ENCODE data around the gene TOB2. TPM values are rescaled to one million over a fixed set of nuclear protein-coding genes. Genes with fewer than 3 reads are reported as not detected.
"Not testable (repeated sequence)": the region's sequence is repeated elsewhere in the genome, so short reads cannot be mapped to it uniquely, and the experiment has no call there.

Gene TOB2
- total RNA-seq, 1 experiment from 2014 or later: 36.0 TPM

DNA sequence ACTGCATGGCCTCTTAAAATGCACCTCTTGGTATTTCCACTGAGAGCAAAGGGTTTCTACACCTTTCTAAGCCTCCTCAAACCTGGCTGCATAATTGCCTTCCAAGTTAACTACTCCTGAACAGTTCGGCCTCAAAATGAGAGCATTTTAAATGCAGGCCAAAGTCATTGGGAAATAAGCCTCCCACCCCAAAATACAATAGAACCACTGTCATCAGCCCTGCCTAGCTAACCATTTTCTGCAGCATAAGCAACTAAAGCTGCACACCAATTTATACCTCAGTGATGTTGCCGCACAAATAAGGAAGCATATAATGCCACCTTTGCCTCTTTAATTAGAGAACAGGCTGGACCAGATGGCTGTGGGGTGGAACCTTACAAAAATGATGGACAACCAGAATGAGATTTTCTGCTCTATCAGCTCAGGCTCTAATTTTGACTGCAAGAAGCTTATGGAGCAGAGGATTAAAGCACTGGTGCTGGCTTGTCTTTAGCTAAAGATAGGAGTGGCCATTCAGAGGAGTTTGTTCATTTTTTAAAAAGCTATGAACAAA lies 4.3 kb downstream of the TOB2 start:
- no peak for DNase-seq
- H3K27me3 ChIP-seq: no peaks in the 10 kb centered on the region
- no peak overlapping the region for H3K4me3 ChIP-seq
- peaks cover 61% of the 10 kb centered on the region for H3K36me3 ChIP-seq
- no peaks in the 10 kb centered on the region for H3K9me3 ChIP-seq

DNA sequence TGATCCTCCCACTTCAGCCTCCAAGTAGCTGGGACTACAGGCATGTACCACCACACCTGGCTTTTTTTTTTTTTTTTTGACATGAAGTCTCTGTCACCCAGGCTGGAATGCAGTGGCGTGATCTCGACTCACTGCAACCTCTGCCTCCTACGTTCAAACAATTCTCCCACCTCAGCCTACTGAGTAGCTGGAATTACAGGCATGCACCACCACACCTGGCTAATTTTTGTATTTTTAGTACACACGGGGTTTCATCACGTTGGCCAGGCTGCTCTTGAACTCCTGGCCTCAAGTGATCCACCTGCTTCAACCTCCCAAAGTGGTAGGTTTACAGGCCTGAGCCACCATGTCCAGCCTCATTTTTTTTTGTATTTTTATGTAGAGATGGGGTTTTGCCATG lies 6.1 kb downstream of the TOB2 start:
- not testable (repeated sequence) for H3K9me3 ChIP-seq, H3K27me3 ChIP-seq, DNase-seq, H3K4me3 ChIP-seq
- H3K36me3 ChIP-seq: peaks cover 78% of the 10 kb centered on the region

DNA sequence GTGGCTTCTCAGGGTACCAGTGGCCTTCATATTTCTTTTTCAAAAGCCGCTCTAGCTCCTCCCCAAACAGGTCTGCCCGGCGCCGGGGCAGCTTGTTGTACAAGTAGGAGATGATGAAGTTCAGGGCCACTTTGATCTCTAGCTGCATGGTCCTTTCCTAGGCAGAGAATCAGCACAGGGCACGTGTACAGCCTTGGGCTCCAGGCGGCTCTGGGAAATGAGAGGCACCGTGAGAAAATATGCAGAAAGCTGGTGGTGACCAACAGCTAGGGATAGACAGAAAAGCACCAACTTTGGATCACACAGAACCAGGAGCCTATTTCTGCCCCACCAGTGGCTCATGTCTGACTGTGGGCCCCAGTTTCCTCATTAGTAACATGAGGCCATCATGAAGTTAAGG lies 9.4 kb downstream of the TOB2 start:
- Histone ChIP-seq H3K36me3 (peaks cover 74% of the 10 kb centered on the region), H3K4me3 (no peak overlapping the region), H3K9me3 (no peaks in the 10 kb centered on the region), H3K27me3 (no peaks in the 10 kb centered on the region)
- DNase-seq: no peak

DNA sequence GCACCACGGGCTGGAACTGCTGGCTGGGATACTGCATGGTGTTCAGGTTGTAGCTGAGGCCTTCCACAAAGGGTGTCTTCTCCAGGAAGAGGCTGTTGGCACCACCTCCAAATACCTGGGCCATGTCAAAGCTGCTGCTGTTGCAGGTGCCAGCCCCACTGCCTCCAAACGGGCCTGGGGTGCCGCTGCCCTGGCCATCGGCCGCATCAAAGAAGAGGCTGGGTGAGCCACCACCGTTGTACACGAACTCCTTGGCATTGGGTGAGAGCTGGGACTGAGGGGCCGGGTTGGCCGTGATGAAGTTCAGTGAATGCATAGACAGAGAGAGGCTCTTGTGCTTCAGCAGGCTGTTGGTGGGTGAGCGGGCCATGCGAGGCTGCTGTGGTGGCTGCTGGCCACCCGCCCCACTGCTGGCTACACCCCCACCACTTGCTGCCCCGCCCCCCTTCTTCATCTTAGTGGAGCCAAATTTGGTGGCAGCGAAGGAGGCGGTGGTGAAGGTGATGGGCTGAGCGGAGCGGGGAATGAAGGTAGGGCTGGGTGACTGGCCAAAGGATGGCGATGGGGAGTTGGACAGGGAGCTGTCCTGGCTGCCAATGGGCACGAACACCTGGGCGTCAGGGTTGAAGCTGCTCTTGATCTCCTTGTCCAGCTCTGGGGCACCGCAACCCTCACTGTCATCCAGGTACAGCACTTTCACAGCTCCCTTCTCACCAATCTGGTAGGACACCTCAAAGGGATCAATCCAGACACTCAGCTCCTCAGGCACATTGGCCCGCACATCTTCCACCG lies 10.1 kb downstream of the TOB2 start:
- Histone ChIP-seq H3K9me3 (no peaks in the 10 kb centered on the region), H3K4me3 (no peak overlapping the region), H3K36me3 (peaks cover 75% of the 10 kb centered on the region), H3K27me3 (no peaks in the 10 kb centered on the region)
- DNase-seq: no peak

DNA sequence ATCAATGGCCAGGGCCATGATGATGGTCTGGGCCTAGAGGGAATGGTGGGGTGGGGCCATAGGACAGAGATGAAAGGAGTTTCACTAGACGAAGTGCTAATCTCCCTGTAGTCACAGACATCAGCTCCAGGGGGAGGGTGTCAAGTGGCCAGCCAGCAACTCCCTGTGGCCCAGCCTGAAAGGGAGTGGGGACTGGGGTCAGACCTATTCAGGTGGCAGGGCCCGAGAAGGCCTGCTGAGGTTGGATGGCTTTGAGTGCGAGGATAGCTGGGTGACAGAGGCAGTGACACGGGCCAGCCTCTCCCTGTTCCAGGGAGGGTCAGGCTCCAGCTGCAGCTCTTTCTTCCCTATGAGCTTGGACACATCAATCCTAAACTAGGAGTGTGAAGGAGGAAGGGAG lies 11.0 kb downstream of the TOB2 start:
- Histone ChIP-seq H3K4me3 (no peak overlapping the region), H3K27me3 (no peaks in the 10 kb centered on the region), H3K36me3 (peaks cover 65% of the 10 kb centered on the region), H3K9me3 (no peaks in the 10 kb centered on the region)
- DNase-seq: no peak

DNA sequence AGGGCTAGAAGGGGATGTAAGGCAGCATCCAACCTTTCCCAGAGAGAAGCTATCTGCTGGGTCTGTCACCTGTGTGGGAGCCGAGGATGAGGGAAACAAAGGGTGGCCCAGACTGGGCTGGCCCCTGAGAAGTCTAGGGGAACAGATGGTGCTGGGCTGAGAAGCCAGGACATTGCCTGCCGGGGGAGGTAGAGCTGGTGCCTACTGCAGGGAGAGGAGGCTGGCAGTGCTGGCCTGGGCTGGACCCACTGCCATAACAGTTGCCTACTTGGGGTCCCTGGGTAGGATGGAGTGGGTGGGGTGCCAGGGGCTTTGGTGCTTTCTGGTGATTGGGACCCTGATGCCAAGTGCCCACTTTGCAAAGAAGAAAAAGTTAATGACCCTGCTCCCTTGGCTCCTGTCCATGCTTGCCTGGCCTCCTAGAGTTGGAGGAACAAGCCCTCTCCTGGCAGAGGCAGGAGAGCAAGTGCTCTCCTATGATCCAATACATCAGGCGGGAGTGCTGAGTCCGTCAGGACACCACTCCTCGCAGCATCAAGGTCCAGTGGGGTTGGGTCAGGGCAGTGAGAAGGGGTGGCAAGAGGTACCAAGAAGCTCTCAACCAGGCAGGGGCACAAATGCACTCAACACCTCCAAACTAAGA lies 12.1 kb downstream of the TOB2 start:
- H3K27me3 ChIP-seq, H3K9me3 ChIP-seq, DNase-seq, H3K4me3 ChIP-seq: not testable (repeated sequence)
- peaks cover 61% of the 10 kb centered on the region for H3K36me3 ChIP-seq

DNA sequence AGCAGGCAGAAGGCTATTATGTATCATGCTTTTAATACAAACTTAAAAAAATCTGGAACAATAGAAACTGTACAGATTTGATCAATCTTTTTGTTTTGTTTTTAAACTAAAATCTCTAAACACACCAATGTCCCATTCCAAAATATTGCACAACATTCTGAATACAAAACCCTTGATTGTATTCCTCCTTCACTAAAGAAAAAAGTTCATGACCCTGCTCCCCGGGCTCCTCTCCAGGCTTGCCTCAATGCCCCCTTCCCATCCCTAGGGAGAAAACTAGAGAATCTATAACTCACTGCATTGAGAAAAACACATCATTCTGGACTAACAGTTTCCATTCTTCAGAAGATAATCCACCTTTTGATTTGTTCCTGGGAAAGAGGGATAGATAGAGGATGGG lies 13.1 kb downstream of the TOB2 start:
- not testable (repeated sequence) for H3K9me3 ChIP-seq, DNase-seq, H3K27me3 ChIP-seq, H3K4me3 ChIP-seq
- H3K36me3 ChIP-seq: peaks cover 53% of the 10 kb centered on the region

DNA sequence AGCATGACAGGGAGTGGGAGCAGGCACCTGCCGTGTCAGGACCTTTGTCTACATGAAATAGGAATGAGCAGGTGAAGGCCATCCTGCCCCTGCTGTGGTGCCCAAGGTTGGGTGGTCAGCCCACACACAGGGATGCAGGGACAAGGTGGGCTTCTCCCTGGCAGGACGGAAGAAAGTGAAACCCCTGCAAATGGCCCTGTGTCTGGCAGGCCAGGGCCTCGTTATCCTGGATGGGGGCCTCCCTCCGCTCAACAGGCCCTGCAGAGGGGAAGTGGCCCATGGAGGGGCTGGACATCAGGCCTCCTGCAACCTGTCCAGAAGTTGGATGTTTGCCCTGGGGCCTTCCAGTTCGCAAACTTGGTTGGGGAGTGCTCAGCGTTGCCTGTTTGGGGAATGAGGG lies 14.9 kb downstream of the TOB2 start:
- DNase-seq: no peak
- H3K9me3 ChIP-seq: no peaks in the 10 kb centered on the region
- H3K4me3 ChIP-seq: no peak overlapping the region
- no peaks in the 10 kb centered on the region for H3K27me3 ChIP-seq
- H3K36me3 ChIP-seq: peaks cover 42% of the 10 kb centered on the region

DNA sequence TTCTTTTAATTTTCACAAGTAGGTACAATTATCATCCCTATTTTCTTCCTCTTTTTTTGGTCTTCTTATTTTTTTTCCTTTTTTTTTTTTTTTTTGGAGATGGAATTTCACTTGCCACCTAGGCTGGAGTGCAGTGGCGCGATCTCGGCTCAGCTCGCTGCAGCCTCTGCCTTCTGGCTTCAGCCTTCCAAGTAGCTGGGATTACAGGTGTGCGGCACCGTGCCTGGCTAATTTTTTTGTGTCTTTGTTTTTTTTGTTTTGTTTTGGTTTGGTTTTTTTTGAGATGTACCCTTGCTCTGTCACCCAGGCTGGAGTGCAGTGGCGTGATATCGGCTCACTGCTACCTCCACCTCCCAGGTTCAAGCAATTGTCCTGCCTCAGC lies 16.7 kb downstream of the TOB2 start:
- Histone ChIP-seq H3K9me3 (no peaks in the 10 kb centered on the region), H3K27me3 (no peaks in the 10 kb centered on the region), H3K36me3 (peaks cover 30% of the 10 kb centered on the region), H3K4me3 (no peak overlapping the region)
- DNase-seq: no peak

DNA sequence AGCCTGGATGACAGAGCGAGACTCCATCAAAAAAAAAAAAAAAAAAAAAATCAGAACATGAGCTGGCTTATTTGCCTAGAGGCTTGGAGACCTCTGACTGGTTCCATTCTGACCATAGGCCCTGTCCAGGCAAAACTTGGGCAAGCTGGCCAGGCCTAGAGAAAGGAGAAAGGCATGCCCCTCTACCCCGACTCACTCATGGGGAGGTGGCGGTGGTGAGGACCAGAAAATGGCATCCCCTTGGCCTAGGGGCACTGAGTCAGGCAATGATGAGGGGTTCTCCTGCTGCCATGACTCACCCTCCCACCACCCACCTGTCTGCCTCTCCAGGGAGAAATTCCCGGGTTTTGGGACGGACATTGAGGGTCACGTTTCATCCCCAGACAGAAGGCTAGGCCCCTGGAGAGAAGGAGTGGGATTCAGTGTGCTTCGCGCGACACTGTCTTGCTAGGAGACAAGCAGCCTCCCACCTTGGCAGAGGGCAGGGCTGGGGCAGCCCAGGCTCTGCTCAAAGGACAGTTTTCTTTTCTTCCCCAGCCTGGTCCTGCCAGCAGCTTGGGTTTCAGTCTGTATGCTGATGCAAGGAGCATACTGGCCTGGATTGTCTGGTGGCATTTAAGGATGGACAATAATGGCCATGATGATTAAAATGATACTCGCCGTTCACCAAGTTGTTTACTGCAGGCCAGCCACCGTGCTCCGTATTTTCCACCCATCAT lies 17.2 kb downstream of the TOB2 start:
- no peak for DNase-seq
- H3K9me3 ChIP-seq: no peaks in the 10 kb centered on the region

DNA sequence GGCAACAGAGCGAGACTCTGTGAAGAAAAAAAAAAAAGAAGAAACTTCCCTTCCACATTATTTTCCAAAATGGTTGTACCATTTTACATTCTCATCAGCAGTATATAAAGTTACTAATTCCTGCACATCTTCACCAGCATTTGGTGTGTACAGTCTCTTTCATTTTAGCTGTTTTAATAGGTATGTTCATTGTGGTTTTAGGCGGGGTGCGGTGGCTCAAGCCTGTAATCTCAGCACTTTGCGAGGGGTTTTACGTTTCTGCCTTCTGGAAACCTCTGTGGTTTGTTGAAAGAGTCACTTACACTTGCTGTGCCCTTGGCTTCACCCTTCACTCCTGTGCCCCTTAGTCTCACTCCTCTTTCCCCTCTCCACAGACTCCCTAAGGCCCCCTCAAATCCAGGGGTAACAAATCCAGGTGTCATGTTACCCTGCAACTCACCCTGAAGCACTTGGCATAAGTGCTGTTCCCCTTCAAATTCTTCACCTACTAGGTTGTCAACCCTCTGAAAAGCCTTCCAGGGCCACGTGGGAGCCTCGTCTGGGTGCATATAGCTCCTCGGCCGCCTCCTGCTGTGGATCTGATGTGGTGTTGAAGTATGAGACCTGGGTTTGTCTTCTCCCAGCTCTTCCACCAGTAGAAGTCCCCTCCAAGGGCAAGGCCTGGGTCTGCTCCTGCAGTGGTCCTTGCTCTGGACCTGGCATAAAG lies 20.8 kb downstream of the TOB2 start:
- no peak overlapping the region for H3K4me3 ChIP-seq
- DNase-seq: no peak
- H3K27me3 ChIP-seq: no peaks in the 10 kb centered on the region
- peaks cover 13% of the 10 kb centered on the region; the same call in 1 of the 2 replicates for H3K36me3 ChIP-seq
- H3K9me3 ChIP-seq: no peaks in the 10 kb centered on the region

More for the DNA sequence above, 17.2 kb downstream of the TOB2 start:
- H3K27me3 ChIP-seq: no peaks in the 10 kb centered on the region
- H3K4me3 ChIP-seq: no peak overlapping the region
- peaks cover 25% of the 10 kb centered on the region for H3K36me3 ChIP-seq

DNA sequence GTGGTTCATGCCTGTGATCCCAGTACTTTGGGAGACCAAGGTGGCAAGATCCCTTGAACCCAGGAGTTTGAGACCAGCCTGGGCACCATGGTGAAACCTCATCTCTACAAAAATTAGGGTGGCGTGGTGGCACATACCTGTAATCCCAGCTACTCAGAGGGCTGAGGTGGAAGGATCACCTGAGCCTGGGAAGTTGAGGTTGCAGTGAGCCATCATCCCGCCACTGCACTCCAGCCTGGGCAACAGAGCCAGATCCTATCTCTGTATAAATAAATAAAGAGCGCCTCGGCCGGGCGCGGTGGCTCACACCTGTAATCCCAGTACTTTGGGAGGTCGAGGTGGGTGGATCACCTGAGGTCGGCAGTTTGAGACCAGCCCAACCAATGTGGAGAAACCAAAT lies 27.9 kb downstream of the TOB2 start:
- no peak for DNase-seq
- H3K27me3 ChIP-seq: no peaks in the 10 kb centered on the region
- no peaks in the 10 kb centered on the region for H3K9me3 ChIP-seq
- H3K4me3 ChIP-seq: no peak overlapping the region
- peaks cover 4% of the 10 kb centered on the region; the same call in 1 of the 2 replicates for H3K36me3 ChIP-seq

DNA sequence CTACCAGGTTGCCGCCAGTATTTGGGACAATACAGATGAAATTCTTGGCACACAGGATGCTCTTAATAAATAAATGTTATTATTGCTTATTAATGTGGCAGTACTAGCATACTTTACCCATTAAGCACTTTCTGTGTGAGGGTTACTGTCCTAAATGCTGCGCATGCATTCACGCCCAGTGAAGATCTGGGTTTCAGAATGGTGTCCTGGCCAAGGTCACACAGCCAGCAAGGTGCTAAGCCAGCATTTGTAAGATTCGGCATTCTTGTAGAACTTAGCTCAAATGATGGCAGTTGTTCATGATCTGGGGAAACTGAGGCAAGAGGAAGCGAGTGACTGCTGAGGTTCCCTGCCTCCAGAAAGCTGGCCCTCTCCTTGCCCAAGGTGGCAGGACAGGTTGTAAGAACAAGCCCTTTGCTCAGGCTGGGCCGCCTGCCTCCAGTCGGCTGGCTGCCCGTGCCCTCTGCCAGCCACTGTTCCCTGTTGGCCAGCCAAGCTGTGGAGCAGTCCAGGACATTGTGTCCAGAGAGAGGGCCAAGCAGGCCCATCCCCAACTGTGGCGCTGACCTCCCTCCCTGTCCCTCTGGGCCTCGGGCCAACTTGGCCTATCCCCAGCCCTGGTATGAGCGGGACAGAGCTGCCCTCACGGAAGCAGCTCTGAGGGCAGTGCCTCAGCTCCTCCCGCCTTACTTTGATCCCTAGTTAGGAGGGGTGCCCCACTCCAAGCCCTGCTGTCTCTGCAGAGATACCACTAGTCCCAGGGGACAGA lies 28.8 kb downstream of the TOB2 start:
- H3K9me3 ChIP-seq: no peaks in the 10 kb centered on the region
- H3K4me3 ChIP-seq: no peak overlapping the region
- peaks cover 4% of the 10 kb centered on the region; the same call in 1 of the 2 replicates for H3K36me3 ChIP-seq
- peak; percentile 90 for DNase-seq
- H3K27me3 ChIP-seq: no peaks in the 10 kb centered on the region

DNA sequence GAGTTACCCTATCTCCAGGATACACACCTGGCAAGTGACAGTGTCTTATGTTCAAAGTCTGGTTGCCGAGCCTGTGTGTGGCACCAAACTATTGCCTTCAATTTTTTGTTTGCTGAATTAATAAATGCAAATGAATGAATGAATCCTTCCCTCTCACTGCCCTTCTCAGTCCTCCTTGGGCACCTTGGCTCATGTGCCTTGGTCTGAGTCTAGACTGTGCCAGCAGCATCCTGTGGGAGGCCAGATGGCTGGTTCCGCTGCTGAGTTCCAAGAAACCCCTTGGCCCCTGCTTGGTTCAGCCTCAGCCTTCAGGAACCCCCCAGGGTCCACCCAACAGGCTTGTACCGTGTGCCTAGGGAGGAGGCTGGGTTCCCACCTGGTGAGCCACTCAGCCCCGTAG lies 31.0 kb downstream of the TOB2 start:
- H3K4me3 ChIP-seq: no peak overlapping the region
- no peaks in the 10 kb centered on the region for H3K27me3 ChIP-seq
- H3K9me3 ChIP-seq: no peaks in the 10 kb centered on the region
- no peak for DNase-seq
- H3K36me3 ChIP-seq: no peaks in the 10 kb centered on the region

DNA sequence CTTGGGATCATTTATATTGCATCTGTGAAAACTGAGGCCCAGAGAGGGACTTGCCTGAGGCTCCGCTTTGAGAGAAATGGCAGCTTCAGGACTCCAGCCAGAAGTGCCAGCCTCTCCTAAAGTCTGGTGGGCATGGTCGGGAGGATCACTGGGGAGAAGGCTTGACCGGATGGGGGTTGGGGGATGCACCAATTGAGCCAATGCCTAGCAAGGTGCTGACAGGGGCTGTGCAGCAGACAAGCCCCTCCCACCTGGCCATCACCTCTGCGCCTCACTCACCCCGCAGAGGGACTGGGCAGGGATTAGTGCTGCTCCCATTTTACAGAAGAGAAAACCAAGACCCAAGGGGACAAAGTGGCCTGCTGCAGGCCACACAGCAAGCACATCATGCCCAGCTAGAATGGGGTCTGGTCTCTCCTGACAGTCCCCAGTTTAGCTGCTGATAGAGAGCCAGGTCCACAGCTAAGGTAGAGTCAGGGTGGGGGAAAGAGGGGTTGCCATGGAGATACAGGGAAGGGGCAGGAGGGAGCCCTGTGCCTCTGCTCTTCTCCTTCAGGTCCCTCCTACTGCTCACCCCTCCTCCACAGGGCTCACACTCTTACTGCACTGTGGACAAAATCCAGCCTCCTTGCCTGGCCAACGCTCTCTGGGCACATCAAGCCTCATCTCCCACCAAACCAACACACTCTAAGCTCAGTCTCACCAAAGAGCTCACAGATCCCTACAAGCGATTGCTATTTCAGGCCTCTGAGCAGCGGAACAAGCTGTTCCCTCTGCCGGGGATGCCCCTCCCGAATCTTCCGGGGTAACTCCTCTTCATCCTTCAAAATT lies 35.4 kb downstream of the TOB2 start:
- Histone ChIP-seq H3K4me3 (no peak overlapping the region), H3K9me3 (no peaks in the 10 kb centered on the region), H3K36me3 (no peaks in the 10 kb centered on the region), H3K27me3 (no peaks in the 10 kb centered on the region)
- DNase-seq: no peak

Data from MG63 (cell line).